B cell (primary cell): ENCODE measurements around the gene ZFR2. TPM values are rescaled to one million over a fixed set of nuclear protein-coding genes. Genes with fewer than 3 reads are reported as not detected.

ENCODE experiments used
- ATAC-seq: fragments of 200-7000 bp; cut with Tn5 transposase; one replicate; pipeline ENCODE4 v1.10.0; 2021; ENCODE audit warnings: low read depth, mild to moderate bottlenecking, moderate number of reproducible peaks, moderate library complexity
- CTCF ChIA-PET: fragments of 350-600 bp; sonication (Branson Sonifier 250); formaldehyde crosslinking; loops from one replicate; lab custom pipeline; 2021; ENCODE audit warnings: antibody characterized with exemption, inconsistent platforms; lab: Charles Lee
- POLR2A ChIA-PET: fragments of 350-600 bp; sonication (Branson Sonifier 250); formaldehyde crosslinking; loops from one replicate; lab custom pipeline; 2021; ENCODE audit warnings: antibody characterized with exemption; lab: Charles Lee
- DNase-seq: peaks from one replicate; pipeline ENCODE4 v3.0.0; 2013
- H2AFZ ChIP-seq: 2 replicates; pipeline ENCODE4 v1.6.1; 2012; ENCODE audit warnings: mild to moderate bottlenecking, low read depth, low read length; ENCODE audit not compliant: insufficient read depth, poor library complexity, severe bottlenecking
- H3K27ac ChIP-seq, 2 donors: 1 replicate in 1 of 2; 2 replicates in 1 of 2; pipeline ENCODE4 v1.5.1; 2012 to 2013; ENCODE audit warnings: low read length in 2 of 2, mild to moderate bottlenecking in 2 of 2, moderate library complexity in 1 of 2
- H3K27me3 ChIP-seq, 4 experiments: fragments of 200-600 bp in 1 of 4; sonication (generic) in 1 of 4; replicated peaks in 1 of 4; 1 replicate in 2 of 4; 2 replicates in 2 of 4; pipeline versions ENCODE4 v1.6.1 to v1.7.0; 2013 to 2016; ENCODE audit warnings: low read length in 3 of 4, mild to moderate bottlenecking in 2 of 4, mixed read lengths in 1 of 4, moderate library complexity in 1 of 4; ENCODE audit not compliant: insufficient read depth in 4 of 4, control insufficient read depth in 3 of 4; ENCODE audit errors: control extremely low read depth in 1 of 4
- H3K36me3 ChIP-seq, 2 experiments: replicated peaks in 1 of 2; 1 replicate in 1 of 2; 2 replicates in 1 of 2; pipeline versions ENCODE4 v1.6.1 to v1.7.1; 2013; ENCODE audit warnings: low read length in 1 of 2; ENCODE audit not compliant: insufficient read depth in 2 of 2, control insufficient read depth in 1 of 2; ENCODE audit errors: control extremely low read depth in 1 of 2, extremely low read depth in 1 of 2
- H3K4me1 ChIP-seq, 2 donors: fragments of 200-600 bp in 1 of 2; sonication (generic) in 1 of 2; 1 replicate in 1 of 2; 2 replicates in 1 of 2; pipeline versions ENCODE4 v1.5.1 to v1.6.1; 2013 to 2017; ENCODE audit warnings: low read length in 2 of 2; ENCODE audit not compliant: control insufficient read depth in 2 of 2, insufficient read depth in 2 of 2
- H3K4me2 ChIP-seq: replicated peaks from 2 replicates; pipeline ENCODE3; 2012; ENCODE audit warnings: mild to moderate bottlenecking, low read depth, low read length; ENCODE audit not compliant: poor library complexity, severe bottlenecking
- H3K4me3 ChIP-seq, 5 experiments: fragments of 200-600 bp in 1 of 5; sonication (generic) in 1 of 5; 1 replicate in 3 of 5; 2 replicates in 2 of 5; pipeline versions ENCODE4 v1.5.1 to v1.7.0; 2011 to 2016; ENCODE audit warnings: low read length in 4 of 5, mild to moderate bottlenecking in 4 of 5, low read depth in 2 of 5, control low read depth in 1 of 5, moderate library complexity in 1 of 5; ENCODE audit not compliant: insufficient read depth in 1 of 5; ENCODE audit errors: control extremely low read depth in 1 of 5, extremely low read depth in 1 of 5
- H3K79me2 ChIP-seq: fragments of 200-600 bp; sonication (generic); one replicate; pipeline ENCODE4 v1.6.0; 2016; ENCODE audit warnings: low read length; ENCODE audit not compliant: control insufficient read depth, insufficient read depth
- H3K9ac ChIP-seq: fragments of 200-600 bp; sonication (generic); 2 replicates; pipeline ENCODE4 v1.6.1; 2017; ENCODE audit warnings: mild to moderate bottlenecking, low read length, moderate library complexity
- H3K9me3 ChIP-seq, 3 donors: one replicate each; pipeline versions ENCODE4 v1.6.1 to v1.7.1; 2013; ENCODE audit warnings: low read length in 2 of 3; ENCODE audit not compliant: control insufficient read depth in 2 of 3, insufficient read depth in 1 of 3; ENCODE audit errors: control extremely low read depth in 1 of 3
- H4K20me1 ChIP-seq: 2 replicates; pipeline ENCODE4 v1.6.0; 2012; ENCODE audit warnings: mild to moderate bottlenecking, low read length; ENCODE audit not compliant: insufficient read depth, control insufficient read depth, poor library complexity, severe bottlenecking
- H3K27ac Mint-ChIP-seq: one replicate; pipeline ENCODE4 v1.8.0; 2021; ENCODE audit warnings: mixed read lengths
- H3K27me3 Mint-ChIP-seq: one replicate; pipeline ENCODE4 v1.8.0; 2021; ENCODE audit warnings: mixed read lengths
- H3K4me1 Mint-ChIP-seq: one replicate; pipeline ENCODE4 v1.8.0; 2021; ENCODE audit warnings: mixed read lengths
- H3K4me3 Mint-ChIP-seq: one replicate; pipeline ENCODE4 v1.8.0; 2021; ENCODE audit warnings: mixed read lengths
- H3K9me3 Mint-ChIP-seq: one replicate; pipeline ENCODE4 v1.8.0; 2022; ENCODE audit warnings: mixed read lengths; ENCODE audit not compliant: insufficient read depth
- CTCF ChIP-seq: fragments of 200-600 bp; IDR thresholded peaks from one replicate; pipeline ENCODE4 v1.8.0; 2022; ENCODE audit warnings: antibody characterized with exemption, mild to moderate bottlenecking
- EZH2 ChIP-seq: IDR thresholded peaks from 2 replicates; pipeline ENCODE4 v1.6.1; 2012; ENCODE audit warnings: borderline replicate concordance, low read depth, mild to moderate bottlenecking, moderate library complexity, low read length; ENCODE audit not compliant: insufficient read depth, poor library complexity, severe bottlenecking
- WGBS: methylation state at CpG from one replicate; pipeline ENCODE4 v1.1.5; 2013; ENCODE audit warnings: missing lambda C conversion rate; ENCODE audit not compliant: insufficient coverage; 5-methylcytosine and 5-hydroxymethylcytosine counted together
- intact Hi-C: fragments of 100-400 bp; cut with micrococcal nuclease; formaldehyde crosslinking; loops from one replicate; pipeline ENCODE4 v1.10.0; 2022
- polyA plus RNA-seq: library from polyadenylated mRNA; depleted of rRNA; stranded (reverse); fragments of >200 nt; gene quantifications from 2 replicates; pipeline ENCODE4 v1.2.3, GENCODE V29; 2012
- total RNA-seq, 2 donors: library from RNA; stranded (reverse); fragments of 120-200 nt in 1 of 2; gene quantifications; 1 replicate in 1 of 2; 2 replicates in 1 of 2; pipeline versions ENCODE4 v1.2.3 to v1.2.4, GENCODE V29; 2013 to 2022

Gene ZFR2
- total and polyA plus RNA-seq, 2 donors (not counting 1 experiment from before 2014, with no cell fraction given): 0.36 to 0.39 TPM

DNA sequence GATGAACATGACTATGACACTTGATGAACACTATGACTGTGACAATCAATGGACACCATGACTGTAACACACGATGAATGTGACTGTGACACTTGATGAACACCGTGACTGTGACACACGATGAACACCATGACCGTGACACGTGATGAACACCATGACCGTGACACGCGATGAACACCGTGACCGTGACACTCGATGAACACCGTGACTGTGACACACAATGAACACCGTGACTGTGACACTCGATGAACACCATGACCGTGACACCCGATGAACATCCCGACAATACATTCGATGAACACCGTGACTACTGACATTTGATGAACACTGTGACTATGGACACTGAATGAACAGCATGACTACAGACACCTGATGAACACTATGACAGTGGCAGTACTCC, 30.9 kb downstream of the ZFR2 start:
- H2AFZ ChIP-seq: no peak overlapping the region
- no peaks in the 10 kb centered on the region for H4K20me1 ChIP-seq
- intact Hi-C loops: no loop called here
- TF ChIP-seq CTCF (no peak), EZH2 (no peak)
- Mint-ChIP-seq H3K9me3 (no peaks in the 10 kb centered on the region), H3K4me3 (no peak overlapping the region), H3K27me3 (no peaks in the 10 kb centered on the region), H3K27ac (no peak overlapping the region), H3K4me1 (no peaks in the 10 kb centered on the region)
- no peaks in the 10 kb centered on the region for H3K36me3 ChIP-seq
- no peak overlapping the region for H3K9ac ChIP-seq
- CTCF ChIA-PET: no interaction called here
- H3K27me3 ChIP-seq: no peaks in the 10 kb centered on the region
- DNase-seq: no peak
- no peak for ATAC-seq
- H3K27ac ChIP-seq: no peak overlapping the region
- POLR2A ChIA-PET: no interaction called here
- peaks cover 0 to 3% (median 0%) of the 10 kb centered on the region in 3 donors for H3K9me3 ChIP-seq
- no peak overlapping the region for H3K4me2 ChIP-seq
- H3K4me3 ChIP-seq: no peak overlapping the region
- WGBS: 98% methylated on average over 19 of the region's 19 CpGs
- H3K4me1 ChIP-seq: no peaks in the 10 kb centered on the region
- H3K79me2 ChIP-seq: no peaks in the 10 kb centered on the region

GRCh38 chr19:3837332-3837731, 31.5 kb downstream of the ZFR2 start:
- H3K9ac ChIP-seq: no peak overlapping the region
- H3K36me3 ChIP-seq: no peaks in the 10 kb centered on the region
- H3K4me2 ChIP-seq: no peak overlapping the region
- TF ChIP-seq EZH2: no peak
- no peak for TF ChIP-seq CTCF
- CTCF ChIA-PET: no interaction called here
- no peaks in the 10 kb centered on the region for H3K79me2 ChIP-seq
- H3K4me3 ChIP-seq: no peak overlapping the region
- peaks cover 0 to 3% (median 0%) of the 10 kb centered on the region in 3 donors for H3K9me3 ChIP-seq
- intact Hi-C loops: no loop called here
- H3K4me1 ChIP-seq: no peaks in the 10 kb centered on the region
- Mint-ChIP-seq H3K4me1 (no peaks in the 10 kb centered on the region), H3K27ac (no peak overlapping the region), H3K9me3 (no peaks in the 10 kb centered on the region), H3K27me3 (no peaks in the 10 kb centered on the region), H3K4me3 (no peak overlapping the region)
- POLR2A ChIA-PET: no interaction called here
- no peak for ATAC-seq
- H3K27ac ChIP-seq: no peak overlapping the region
- H2AFZ ChIP-seq: no peak overlapping the region
- H3K27me3 ChIP-seq: no peaks in the 10 kb centered on the region
- DNase-seq: no peak
- H4K20me1 ChIP-seq: no peaks in the 10 kb centered on the region
- WGBS: 98% methylated on average over 17 of the region's 17 CpGs
